Hypothalamus (tissue), 51 donors: ENCODE data around the gene SOBP.
A peak's percentile ranks its signal among the peaks of the same experiment; 100 is the strongest.

Source experiments
- DNase-seq, 51 donors: peaks; one replicate each; lab custom pipeline; 2025; lab: John Stamatoyannopoulos, UW

Gene SOBP

GRCh38 chr6:107633680-107634323, 143.9 kb downstream of the SOBP start:
- peak in 3 of 51 donors; percentile 10 to 25 (median 24) for DNase-seq

- peak in 1 of 51 donors; percentile 42 for DNase-seq
Observed at GRCh38 chr6:107634324-107635056, 144.6 kb downstream of the SOBP start.

- no peak for DNase-seq
Observed at GRCh38 chr6:107635057-107635515, 145.2 kb downstream of the SOBP start.

- DNase-seq, result no peak
Observed at GRCh38 chr6:107636486-107636885, 146.6 kb downstream of the SOBP start.

GRCh38 chr6:107637316-107638315, 147.7 kb downstream of the SOBP start:
- DNase-seq, result no peak

GRCh38 chr6:107638493-107638892, 148.6 kb downstream of the SOBP start:
- DNase-seq, result no peak

- no peak for DNase-seq
Observed at GRCh38 chr6:107639511-107639910, 149.6 kb downstream of the SOBP start.

- no peak for DNase-seq
Observed at GRCh38 chr6:107641071-107641470, 151.2 kb downstream of the SOBP start.

- peak in 32 of 51 donors; percentile 9 to 76 (median 54) for DNase-seq
Observed at GRCh38 chr6:107641500-107641941, 151.6 kb downstream of the SOBP start.

- DNase-seq, result no peak
Observed at GRCh38 chr6:107642095-107642860, 152.4 kb downstream of the SOBP start.

GRCh38 chr6:107642861-107643328, 153.0 kb downstream of the SOBP start:
- DNase-seq, result no peak

GRCh38 chr6:107644513-107644912, 154.6 kb downstream of the SOBP start:
- no peak for DNase-seq

- DNase-seq, result no peak
Observed at GRCh38 chr6:107645740-107646139, 155.8 kb downstream of the SOBP start.

- DNase-seq, result no peak
Observed at GRCh38 chr6:107646176-107646575, 156.3 kb downstream of the SOBP start.

GRCh38 chr6:107646776-107647438, 157.0 kb downstream of the SOBP start:
- no peak for DNase-seq

- no peak for DNase-seq
Observed at GRCh38 chr6:107647439-107647948, 157.6 kb downstream of the SOBP start.

- no peak for DNase-seq
Observed at GRCh38 chr6:107648983-107649382, 159.1 kb downstream of the SOBP start.

- DNase-seq, result no peak
Observed at GRCh38 chr6:107652526-107653182, 162.7 kb downstream of the SOBP start.

GRCh38 chr6:107653183-107653580, 163.3 kb downstream of the SOBP start:
- no peak for DNase-seq
